Tibial nerve (tissue), 3 donors: ENCODE results near the gene IVD.
"Not testable (repeated sequence)": the region's sequence is repeated elsewhere in the genome, so short reads cannot be mapped to it uniquely, and the experiment has no call there.

Experiments used
- EP300 ChIP-seq, 2 donors: sonication (generic); formaldehyde crosslinking; IDR thresholded peaks; one replicate each; pipeline ENCODE4 v1.6.1; 2017; ENCODE audit warnings: antibody characterized with exemption in 2 of 2, mild to moderate bottlenecking in 1 of 2
- POLR2A ChIP-seq, 2 donors: fragments of 450-650 bp; IDR thresholded peaks; one replicate each; pipeline ENCODE4 v1.6.1; 2017; ENCODE audit warnings: antibody characterized with exemption in 2 of 2, mild to moderate bottlenecking in 2 of 2, moderate library complexity in 2 of 2

- not testable (repeated sequence) for TF ChIP-seq POLR2A, EP300 (IDR thresholded peaks at IDR 0.05)
These were observed 48.3 kb downstream of the IVD start for GRCh38 chr15:40453941-40454340.
